HepG2 (cell line): Measurements from ENCODE around the gene BMPER. TPM values are rescaled to one million over a fixed set of nuclear protein-coding genes. Genes with fewer than 3 reads are reported as not detected.

Source experiments
- ATAC-seq: fragments of 200-7000 bp; cut with Tn5 transposase; 3 replicates; pipeline ENCODE4 v1.9.1; 2020; ENCODE audit warnings: mild to moderate bottlenecking, moderate library complexity
- BruUV-seq: library from RNA; stranded (reverse); fragments of 400-500 nt; replicated peaks from 2 replicates; lab custom pipeline; 2021; lab: Mats Ljungman, UMichigan
- CTCF ChIA-PET: fragments of 300-600 bp; formaldehyde crosslinking; extraction: SDS; loops from one replicate; lab custom pipeline; 2021; ENCODE audit warnings: low total read pairs, inconsistent platforms, low intra/inter-chr PET ratio; lab: Yijun Ruan, JAX
- POLR2A ChIA-PET: fragments of 350-600 bp; sonication (Branson Sonifier 250); formaldehyde crosslinking; loops from one replicate; lab custom pipeline; 2020; ENCODE audit warnings: antibody characterized with exemption, inconsistent platforms; lab: Yijun Ruan, JAX
- DNase-seq: peaks from one replicate; pipeline ENCODE4 v3.0.0-alpha.2; 2015; ENCODE audit warnings: low spot score
- FAIRE-seq: peaks from 3 replicates; lab custom pipeline; 2011; peaks lifted over from hg19 to GRCh38; lab: Jason Lieb, UNC
- H2AFZ ChIP-seq: one replicate; pipeline ENCODE4 v1.6.1; 2011; ENCODE audit warnings: low read length, inconsistent platforms
- H3K27ac ChIP-seq: fragments of 300-600 bp; 3 replicates; pipeline ENCODE4 v1.8.0; 2011; ENCODE audit warnings: mixed run types, mild to moderate bottlenecking, mixed read lengths, low read length, inconsistent platforms; ENCODE audit not compliant: insufficient read depth; ENCODE audit errors: extremely low read length
- H3K27me3 ChIP-seq, 2 experiments: fragments of 200-600 bp in 1 of 2; 2 replicates in 1 of 2; 3 replicates in 1 of 2; pipeline versions ENCODE4 v1.6.0 to v1.8.0; 2011; ENCODE audit warnings: low read length in 2 of 2, mild to moderate bottlenecking in 2 of 2, moderate library complexity in 2 of 2, inconsistent platforms in 1 of 2; ENCODE audit not compliant: insufficient read depth in 2 of 2, control insufficient read depth in 1 of 2
- H3K36me3 ChIP-seq, 2 experiments: fragments of 200-600 bp in 1 of 2; replicated peaks in 1 of 2; 2 replicates in 1 of 2; 3 replicates in 1 of 2; pipeline versions ENCODE4 v1.5.1 to v1.8.0; 2011; ENCODE audit warnings: low read length in 2 of 2, inconsistent platforms in 1 of 2; ENCODE audit not compliant: insufficient read depth in 2 of 2, control insufficient read depth in 1 of 2
- H3K4me1 ChIP-seq: 2 replicates; pipeline ENCODE4 v1.5.1; 2012; ENCODE audit warnings: low read length, inconsistent platforms; ENCODE audit not compliant: insufficient read depth
- H3K4me2 ChIP-seq: 2 replicates; pipeline ENCODE4 v1.6.0; 2011; ENCODE audit warnings: low read depth, low read length, inconsistent platforms
- H3K4me3 ChIP-seq, 3 experiments: fragments of 200-600 bp in 1 of 3; sonication (generic), shearing (Covaris generic) in 1 of 3; replicated peaks in 1 of 3; 2 replicates each; pipeline ENCODE4 v1.5.1; 2011 to 2016; ENCODE audit warnings: low read length in 3 of 3, inconsistent platforms in 2 of 3, low read depth in 2 of 3, mild to moderate bottlenecking in 2 of 3, control low read depth in 1 of 3, mixed read lengths in 1 of 3; ENCODE audit not compliant: insufficient read depth in 1 of 3
- H3K79me2 ChIP-seq: one replicate; pipeline ENCODE4 v1.6.1; 2011; ENCODE audit warnings: low read length, inconsistent platforms; ENCODE audit not compliant: insufficient read depth
- H3K9ac ChIP-seq: 2 replicates; pipeline ENCODE4 v1.6.0; 2011; ENCODE audit warnings: mild to moderate bottlenecking, low read depth, low read length, inconsistent platforms; ENCODE audit not compliant: insufficient read depth
- H3K9me3 ChIP-seq: 2 replicates; pipeline ENCODE4 v1.5.1; 2012; ENCODE audit warnings: mild to moderate bottlenecking, low read length
- H4K20me1 ChIP-seq: 2 replicates; pipeline ENCODE4 v1.6.0; 2011; ENCODE audit warnings: inconsistent platforms, mild to moderate bottlenecking, low read length, moderate library complexity; ENCODE audit not compliant: insufficient read depth
- CHD4 ChIP-seq: fragments of 200-600 bp; sonication (generic); IDR thresholded peaks from 2 replicates; pipeline ENCODE4 v1.7.0; 2017; ENCODE audit warnings: mild to moderate bottlenecking, low read length, borderline replicate concordance
- EHMT2 ChIP-seq: fragments of 200-600 bp; sonication (generic); IDR thresholded peaks from 2 replicates; pipeline ENCODE4 v1.7.0; 2017; ENCODE audit warnings: antibody characterized with exemption, low read depth, low read length, borderline replicate concordance
- FOXO1 ChIP-seq: sonication (generic); formaldehyde crosslinking; IDR thresholded peaks from 2 replicates; pipeline ENCODE4 v1.4.0; 2020; ENCODE audit warnings: missing genetic modification reagents
- IKZF5 ChIP-seq: IDR thresholded peaks from 2 replicates; pipeline ENCODE4 v1.6.1; 2018; ENCODE audit warnings: missing genetic modification reagents, mild to moderate bottlenecking, missing compliant biosample characterization
- ISL2 ChIP-seq: sonication (generic); formaldehyde crosslinking; IDR thresholded peaks from 2 replicates; pipeline ENCODE4 v1.5.0; 2020; ENCODE audit warnings: missing genetic modification reagents
- NCOA1 ChIP-seq: sonication (generic); formaldehyde crosslinking; IDR thresholded peaks from 2 replicates; pipeline ENCODE4 v1.9.0; 2021; ENCODE audit warnings: missing genetic modification reagents
- NFYC ChIP-seq: IDR thresholded peaks from 2 replicates; pipeline ENCODE4 v1.6.1; 2016; ENCODE audit warnings: missing genetic modification reagents, missing compliant biosample characterization
- PBX3 ChIP-seq: sonication (generic); formaldehyde crosslinking; IDR thresholded peaks from 2 replicates; pipeline ENCODE4 v1.8.1; 2023; ENCODE audit warnings: missing genetic modification reagents, inconsistent platforms, borderline replicate concordance
- PITX1 ChIP-seq: sonication (generic); formaldehyde crosslinking; IDR thresholded peaks from 2 replicates; pipeline ENCODE4 v1.5.1; 2020; ENCODE audit warnings: mild to moderate bottlenecking, missing genetic modification reagents
- RNF2 ChIP-seq: fragments of 450-650 bp; conservative IDR thresholded peaks from 2 replicates; pipeline ENCODE4 v1.6.1; 2016; ENCODE audit warnings: low read depth
- SNAPC5 ChIP-seq: sonication (generic); formaldehyde crosslinking; IDR thresholded peaks from 2 replicates; pipeline ENCODE4 v1.8.1; 2023; ENCODE audit warnings: mild to moderate bottlenecking, missing genetic modification reagents, borderline replicate concordance
- ZBTB21 ChIP-seq: sonication (generic); formaldehyde crosslinking; IDR thresholded peaks from 2 replicates; pipeline ENCODE4 v1.4.0; 2020; ENCODE audit warnings: missing genetic modification reagents
- ZFP90 ChIP-seq: sonication (generic); formaldehyde crosslinking; IDR thresholded peaks from 2 replicates; pipeline ENCODE4 v1.8.0; 2022; ENCODE audit warnings: missing genetic modification reagents, mild to moderate bottlenecking, inconsistent platforms, borderline replicate concordance
- ZNF296 ChIP-seq: sonication (generic); formaldehyde crosslinking; conservative IDR thresholded peaks from 2 replicates; pipeline ENCODE4 v1.5.0; 2020; ENCODE audit warnings: mild to moderate bottlenecking, missing genetic modification reagents
- ZNF317 ChIP-seq: sonication (generic); formaldehyde crosslinking; IDR thresholded peaks from 2 replicates; pipeline ENCODE4 v1.5.0; 2020; ENCODE audit warnings: mild to moderate bottlenecking, missing genetic modification reagents
- ZNF382 ChIP-seq: sonication (generic); formaldehyde crosslinking; IDR thresholded peaks from 2 replicates; pipeline ENCODE4 v1.5.0; 2020; ENCODE audit warnings: missing genetic modification reagents, mild to moderate bottlenecking, borderline replicate concordance
- ZNF629 ChIP-seq: sonication (generic); formaldehyde crosslinking; conservative IDR thresholded peaks from 2 replicates; pipeline ENCODE4 v1.5.0; 2020; ENCODE audit warnings: missing genetic modification reagents
- ZNF703 ChIP-seq: sonication (generic); formaldehyde crosslinking; IDR thresholded peaks from 2 replicates; pipeline ENCODE4 v1.5.1; 2020; ENCODE audit warnings: missing genetic modification reagents, mild to moderate bottlenecking, moderate library complexity, borderline replicate concordance
- ZZZ3 ChIP-seq: sonication (generic); formaldehyde crosslinking; IDR thresholded peaks from 2 replicates; pipeline ENCODE4 v1.4.0; 2020; ENCODE audit warnings: missing genetic modification reagents, mild to moderate bottlenecking, borderline replicate concordance
- WGBS: methylation state at CpG from one replicate; pipeline ENCODE4 v1.1.6; 2017; ENCODE audit warnings: low lambda C conversion rate; 5-methylcytosine and 5-hydroxymethylcytosine counted together
- in situ Hi-C: cut with HindIII; loops from 2 replicates; pipeline ENCODE4 v1.10.0; 2017; ENCODE audit warnings: low pct_unique_long_range_greater_than_20kb; ENCODE audit not compliant: extremely low pct_ligation_motif_present
- intact Hi-C: fragments of 100-400 bp; cut with micrococcal nuclease; formaldehyde crosslinking; loops from one replicate; pipeline ENCODE4 v1.10.0; 2022; ENCODE audit not compliant: unreplicated experiment
- polyA plus RNA-seq, 8 experiments: library from polyadenylated mRNA; depleted of rRNA in 3 of 8; stranded (reverse) in 7 of 8; unstranded in 1 of 8; fragments of >200 nt; fragmentation: Illumina TruSeq in 4 of 8; extraction: Trizol in 4 of 8; gene quantifications; 2 replicates each; pipeline versions ENCODE4 v1.2.1 to v1.2.3, GENCODE V29; 2011 to 2016; ENCODE audit warnings: low read depth in 4 of 8, missing spikeins in 1 of 8, mixed read lengths in 1 of 8; ENCODE audit not compliant: insufficient read depth in 1 of 8
- total RNA-seq, 5 experiments: library from RNA; depleted of rRNA; stranded (reverse); fragments of >200 nt; fragmentation: Illumina TruSeq; extraction: Trizol; gene quantifications; 2 replicates each; pipeline ENCODE4 v1.2.3, GENCODE V29; 2016; ENCODE audit warnings: low read depth in 1 of 5
- TF ChIP-seq, protein P1 (sequence below): sonication (generic); formaldehyde crosslinking; IDR thresholded peaks from 2 replicates; pipeline ENCODE4 v1.8.0; 2022; ENCODE audit warnings: mild to moderate bottlenecking, missing genetic modification reagents

BMPER gene
- total and polyA plus RNA-seq, 2 of the 13 experiments (the other 11 are each of a cell fraction or from before 2014, with no cell fraction given): not detected

DNA sequence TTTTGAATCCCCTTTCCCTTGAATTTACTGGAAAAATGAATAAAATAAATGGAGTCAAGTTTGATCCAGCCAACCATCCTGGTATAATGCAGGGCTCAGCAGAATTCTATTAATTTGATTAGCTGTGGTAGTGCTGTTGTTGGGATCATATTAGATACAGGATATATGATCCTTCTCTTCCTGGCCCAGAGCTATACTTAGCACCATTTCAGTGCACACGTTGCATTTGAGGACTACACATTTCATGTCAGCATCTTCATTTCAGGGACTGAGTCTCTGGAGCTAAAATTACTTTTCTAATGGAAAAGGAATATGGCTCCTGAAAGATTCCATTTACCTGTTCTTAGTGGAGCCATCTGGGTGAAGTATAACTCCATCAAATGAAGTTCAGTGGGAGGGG, 240.3 kb downstream of the BMPER start:
- CTCF ChIA-PET: no interaction called here
- TF ChIP-seq PITX1 (no peak), ZNF296 (CRISPR knock-in tag) (no peak), FOXO1 (CRISPR knock-in tag) (no peak), ZNF382 (no peak), EHMT2 (no peak), ISL2 (CRISPR knock-in tag) (no peak), ZNF317 (CRISPR knock-in tag) (no peak), ZZZ3 (CRISPR knock-in tag) (no peak), ZFP90 (CRISPR knock-in tag) (no peak), SNAPC5 (no peak), CHD4 (no peak), ZNF703 (no peak), RNF2 (no peak), PBX3 (CRISPR knock-in tag) (no peak), NCOA1 (CRISPR knock-in tag) (no peak), ZNF629 (no peak), NFYC (CRISPR knock-in tag) (no peak), IKZF5 (CRISPR knock-in tag) (no peak), ZBTB21 (CRISPR knock-in tag) (no peak)
- TF ChIP-seq, protein P1, sequence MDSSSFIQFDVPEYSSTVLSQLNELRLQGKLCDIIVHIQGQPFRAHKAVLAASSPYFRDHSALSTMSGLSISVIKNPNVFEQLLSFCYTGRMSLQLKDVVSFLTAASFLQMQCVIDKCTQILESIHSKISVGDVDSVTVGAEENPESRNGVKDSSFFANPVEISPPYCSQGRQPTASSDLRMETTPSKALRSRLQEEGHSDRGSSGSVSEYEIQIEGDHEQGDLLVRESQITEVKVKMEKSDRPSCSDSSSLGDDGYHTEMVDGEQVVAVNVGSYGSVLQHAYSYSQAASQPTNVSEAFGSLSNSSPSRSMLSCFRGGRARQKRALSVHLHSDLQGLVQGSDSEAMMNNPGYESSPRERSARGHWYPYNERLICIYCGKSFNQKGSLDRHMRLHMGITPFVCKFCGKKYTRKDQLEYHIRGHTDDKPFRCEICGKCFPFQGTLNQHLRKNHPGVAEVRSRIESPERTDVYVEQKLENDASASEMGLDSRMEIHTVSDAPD (CRISPR knock-in tag): no peak
- TF ChIP-seq, all 625 proteins: peak for 0
- H3K4me1 ChIP-seq: no peaks in the 10 kb centered on the region
- H4K20me1 ChIP-seq: no peaks in the 10 kb centered on the region
- no peak overlapping the region for H3K4me3 ChIP-seq
- H3K36me3 ChIP-seq: no peaks in the 10 kb centered on the region
- DNase-seq (no peak), ATAC-seq (no peak), FAIRE-seq (no peak)
- no peaks in the 10 kb centered on the region for H3K79me2 ChIP-seq
- H3K9ac ChIP-seq: no peak overlapping the region
- H3K9me3 ChIP-seq: no peaks in the 10 kb centered on the region
- intact Hi-C loops: no loop called here
- no peaks in the 10 kb centered on the region; a peak in 1 of 5 replicates for H3K27me3 ChIP-seq
- 8% methylated on average over 1 of the region's 1 CpG for WGBS
- in situ Hi-C loops: no loop called here
- POLR2A ChIA-PET: no interaction called here
- H2AFZ ChIP-seq: no peak overlapping the region
- H3K27ac ChIP-seq: no peak overlapping the region
- no peak overlapping the region for H3K4me2 ChIP-seq
- no TSS peak for BruUV-seq
